ENCODE results near the gene LRRIQ4. TPM values are rescaled to one million over a fixed set of nuclear protein-coding genes. Genes with fewer than 3 reads are reported as not detected.

LRRIQ4 gene
- total RNA-seq, 2 experiments from 2014 or later: not detected

DNA sequence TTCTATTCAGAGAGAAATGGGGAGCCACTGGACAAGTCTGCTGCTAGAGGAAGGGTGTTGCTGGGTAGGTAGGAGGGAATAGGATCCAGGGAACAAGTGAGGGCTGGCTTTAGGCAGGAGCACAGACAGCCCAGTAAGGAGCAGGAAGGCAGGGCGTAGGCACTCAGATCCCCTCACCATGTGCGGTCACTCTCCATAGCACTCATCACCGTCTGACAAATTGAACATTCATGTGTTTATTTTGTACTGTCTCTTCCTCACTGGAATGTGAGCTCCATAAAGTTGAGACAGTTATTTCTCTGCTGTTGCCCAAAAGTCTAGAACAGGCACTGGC lies 24.2 kb downstream of the LRRIQ4 start:
- no peak for DNase-seq
- no peaks in the 10 kb centered on the region for H3K36me3 ChIP-seq (ENCODE audit: insufficient read depth, low read length)
- H3K27me3 Mint-ChIP-seq: peaks cover 8% of the 10 kb centered on the region
- H3K9me3 ChIP-seq (ENCODE audit: control insufficient read depth in 1 of 2, insufficient read depth in 1 of 2, low read length in 2 of 2): no peaks in the 10 kb centered on the region
- no peaks in the 10 kb centered on the region for H3K4me1 Mint-ChIP-seq (ENCODE audit: low read depth)
- H3K27me3 ChIP-seq (ENCODE audit: control insufficient read depth in 1 of 2, insufficient read depth in 2 of 2, low read length in 2 of 2): peaks cover 0 to 4% of the 10 kb centered on the region in 2 experiments
- ATAC-seq (ENCODE audit: poor library complexity): no peak
- H3K4me3 Mint-ChIP-seq: no peak overlapping the region
- TF ChIP-seq, protein P1, sequence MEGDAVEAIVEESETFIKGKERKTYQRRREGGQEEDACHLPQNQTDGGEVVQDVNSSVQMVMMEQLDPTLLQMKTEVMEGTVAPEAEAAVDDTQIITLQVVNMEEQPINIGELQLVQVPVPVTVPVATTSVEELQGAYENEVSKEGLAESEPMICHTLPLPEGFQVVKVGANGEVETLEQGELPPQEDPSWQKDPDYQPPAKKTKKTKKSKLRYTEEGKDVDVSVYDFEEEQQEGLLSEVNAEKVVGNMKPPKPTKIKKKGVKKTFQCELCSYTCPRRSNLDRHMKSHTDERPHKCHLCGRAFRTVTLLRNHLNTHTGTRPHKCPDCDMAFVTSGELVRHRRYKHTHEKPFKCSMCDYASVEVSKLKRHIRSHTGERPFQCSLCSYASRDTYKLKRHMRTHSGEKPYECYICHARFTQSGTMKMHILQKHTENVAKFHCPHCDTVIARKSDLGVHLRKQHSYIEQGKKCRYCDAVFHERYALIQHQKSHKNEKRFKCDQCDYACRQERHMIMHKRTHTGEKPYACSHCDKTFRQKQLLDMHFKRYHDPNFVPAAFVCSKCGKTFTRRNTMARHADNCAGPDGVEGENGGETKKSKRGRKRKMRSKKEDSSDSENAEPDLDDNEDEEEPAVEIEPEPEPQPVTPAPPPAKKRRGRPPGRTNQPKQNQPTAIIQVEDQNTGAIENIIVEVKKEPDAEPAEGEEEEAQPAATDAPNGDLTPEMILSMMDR (IDR thresholded peaks at IDR 0.05): no peak
- no peaks in the 10 kb centered on the region for H3K36me3 Mint-ChIP-seq (ENCODE audit: low read depth)
- H3K4me3 ChIP-seq (ENCODE audit: low read length): no peak overlapping the region
- no peaks in the 10 kb centered on the region for H3K9me3 Mint-ChIP-seq
- CTCF ChIA-PET: no interaction called here
- intact Hi-C loops (cut with DNase I, micrococcal nuclease): no loop called here
- no peak overlapping the region for H3K27ac Mint-ChIP-seq
- no peak overlapping the region for H3K27ac ChIP-seq (ENCODE audit: low read depth in 1 of 2, low read length in 2 of 2)
- POLR2A ChIA-PET: no interaction called here
- H3K4me1 ChIP-seq (ENCODE audit: insufficient read depth, low read length): no peaks in the 10 kb centered on the region

DNA sequence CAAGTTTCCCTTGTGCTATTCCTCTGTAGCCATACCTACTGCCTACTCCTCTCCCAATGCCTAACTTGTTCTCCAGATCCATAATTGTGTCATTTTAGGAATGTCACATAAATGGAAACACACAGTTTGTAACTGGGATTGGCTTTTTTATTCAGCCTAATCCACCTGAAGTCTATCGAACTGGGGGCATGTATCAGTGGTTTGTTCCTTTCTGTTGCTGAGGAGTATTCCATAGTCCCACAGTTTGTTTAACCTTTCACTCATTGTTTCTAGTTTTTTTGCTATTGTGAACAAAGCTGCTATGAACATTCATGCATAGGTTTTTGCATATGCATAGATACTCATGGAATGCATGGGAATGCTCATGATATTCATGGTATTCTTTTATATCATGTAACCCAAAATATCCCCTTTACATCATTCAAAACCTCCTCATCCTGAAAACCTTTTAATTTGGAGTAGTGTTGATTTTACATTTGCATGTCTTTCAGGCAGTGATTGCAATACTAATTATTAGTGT lies 25.9 kb downstream of the LRRIQ4 start:
- intact Hi-C loops (cut with DNase I, micrococcal nuclease): no loop called here
- TF ChIP-seq, protein P1 (IDR thresholded peaks at IDR 0.05): no peak
- peaks cover 0 to 4% of the 10 kb centered on the region in 2 experiments for H3K27me3 ChIP-seq (ENCODE audit: control insufficient read depth in 1 of 2, insufficient read depth in 2 of 2, low read length in 2 of 2)
- Mint-ChIP-seq H3K36me3 (ENCODE audit: low read depth) (no peaks in the 10 kb centered on the region), H3K9me3 (no peaks in the 10 kb centered on the region), H3K4me3 (no peak overlapping the region), H3K27ac (no peak overlapping the region), H3K4me1 (ENCODE audit: low read depth) (no peaks in the 10 kb centered on the region), H3K27me3 (peaks cover 8% of the 10 kb centered on the region)
- H3K9me3 ChIP-seq (ENCODE audit: control insufficient read depth in 1 of 2, insufficient read depth in 1 of 2, low read length in 2 of 2): no peaks in the 10 kb centered on the region
- DNase-seq: no peak
- H3K36me3 ChIP-seq (ENCODE audit: insufficient read depth, low read length): no peaks in the 10 kb centered on the region
- ChIA-PET POLR2A (no interaction called here), CTCF (no interaction called here)
- ATAC-seq (ENCODE audit: poor library complexity): no peak
- no peak overlapping the region for H3K4me3 ChIP-seq (ENCODE audit: low read length)
- no peak overlapping the region for H3K27ac ChIP-seq (ENCODE audit: low read depth in 1 of 2, low read length in 2 of 2)
- H3K4me1 ChIP-seq (ENCODE audit: insufficient read depth, low read length): no peaks in the 10 kb centered on the region

DNA sequence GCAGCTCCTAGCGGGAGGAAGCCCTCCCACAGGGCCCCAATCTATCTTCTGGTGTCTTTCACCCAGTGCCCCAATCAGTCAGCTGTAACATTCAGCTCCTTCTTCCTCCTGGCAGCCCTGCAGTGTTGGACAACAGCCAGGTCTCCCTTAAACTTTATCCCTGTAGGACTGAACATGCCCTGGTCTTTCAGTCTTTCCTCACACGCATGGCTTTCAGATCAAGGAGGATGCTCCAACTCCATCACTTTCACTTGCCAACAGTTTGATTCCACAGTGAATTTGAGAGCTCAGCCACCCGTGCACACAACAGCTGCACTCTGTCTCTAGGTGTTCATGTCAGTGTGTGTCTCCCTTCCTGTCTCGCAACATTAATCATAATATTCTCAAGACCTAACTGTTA lies 28.5 kb downstream of the LRRIQ4 start:
- no peaks in the 10 kb centered on the region for H3K4me1 ChIP-seq (ENCODE audit: insufficient read depth, low read length)
- CTCF ChIA-PET: no interaction called here
- no peaks in the 10 kb centered on the region for H3K9me3 ChIP-seq (ENCODE audit: control insufficient read depth in 1 of 2, insufficient read depth in 1 of 2, low read length in 2 of 2)
- H3K27ac Mint-ChIP-seq: no peak overlapping the region
- intact Hi-C loops (cut with DNase I, micrococcal nuclease): no loop called here
- POLR2A ChIA-PET: no interaction called here
- H3K27me3 ChIP-seq (ENCODE audit: control insufficient read depth in 1 of 2, insufficient read depth in 2 of 2, low read length in 2 of 2): peaks cover 0 to 4% of the 10 kb centered on the region in 2 experiments
- H3K27ac ChIP-seq (ENCODE audit: low read depth in 1 of 2, low read length in 2 of 2): no peak overlapping the region
- ATAC-seq (ENCODE audit: poor library complexity) (no peak), DNase-seq (no peak)
- H3K27me3 Mint-ChIP-seq: peaks cover 8% of the 10 kb centered on the region
- no peaks in the 10 kb centered on the region for H3K36me3 Mint-ChIP-seq (ENCODE audit: low read depth)
- no peak overlapping the region for H3K4me3 Mint-ChIP-seq
- TF ChIP-seq, protein P1 (IDR thresholded peaks at IDR 0.05): no peak
- H3K4me3 ChIP-seq (ENCODE audit: low read length): no peak overlapping the region
- H3K9me3 Mint-ChIP-seq: no peaks in the 10 kb centered on the region
- H3K36me3 ChIP-seq (ENCODE audit: insufficient read depth, low read length): no peaks in the 10 kb centered on the region
- no peaks in the 10 kb centered on the region for H3K4me1 Mint-ChIP-seq (ENCODE audit: low read depth)

Measured in CD4-positive, alpha-beta T cell (primary cell).